Breast epithelium (tissue), 4 donors: Measurements from ENCODE around the gene KCTD16. TPM values are rescaled to one million over a fixed set of nuclear protein-coding genes. Genes with fewer than 3 reads are reported as not detected.

ENCODE experiments used
- DNase-seq, 2 donors: peaks; one replicate each; pipeline ENCODE4 v3.0.0-alpha.2; 2019; ENCODE audit warnings: low spot score in 2 of 2
- H3K27ac ChIP-seq, 2 donors: fragments of 200-600 bp; sonication (generic) in 1 of 2; one replicate each; pipeline ENCODE4 v1.5.1; 2016 to 2019; ENCODE audit warnings: mild to moderate bottlenecking in 1 of 2
- H3K27me3 ChIP-seq, 2 donors: fragments of 200-600 bp; sonication (generic) in 1 of 2; one replicate each; pipeline versions ENCODE4 v1.5.1 to v1.6.0; 2017 to 2019; ENCODE audit warnings: control low read depth in 1 of 2, mild to moderate bottlenecking in 1 of 2
- H3K36me3 ChIP-seq: fragments of 200-600 bp; one replicate; pipeline ENCODE4 v1.5.1; 2019
- H3K4me1 ChIP-seq, 2 donors: fragments of 200-600 bp; sonication (generic); one replicate each; pipeline ENCODE4 v1.5.1; 2016 to 2019; ENCODE audit warnings: control low read depth in 1 of 2
- H3K4me3 ChIP-seq, 3 donors: fragments of 200-600 bp; sonication (generic); 1 replicate in 2 of 3; 2 replicates in 1 of 3; pipeline ENCODE4 v1.5.1; 2016 to 2019; ENCODE audit warnings: mild to moderate bottlenecking in 3 of 3, moderate library complexity in 2 of 3
- H3K9me3 ChIP-seq, 2 donors: fragments of 200-600 bp; sonication (generic) in 1 of 2; one replicate each; pipeline ENCODE4 v1.5.1; 2016 to 2019; ENCODE audit warnings: control low read depth in 1 of 2
- CTCF ChIP-seq, 3 donors: fragments of 450-650 bp; IDR thresholded peaks; one replicate each; pipeline ENCODE4 v1.5.1; 2016 to 2017; ENCODE audit warnings: antibody characterized with exemption in 3 of 3, mild to moderate bottlenecking in 3 of 3, moderate library complexity in 3 of 3
- POLR2A ChIP-seq: fragments of 450-650 bp; IDR thresholded peaks from one replicate; pipeline ENCODE4 v1.6.1; 2016; ENCODE audit warnings: antibody characterized with exemption, mild to moderate bottlenecking, moderate library complexity
- POLR2AphosphoS5 ChIP-seq, 3 donors: sonication (generic); formaldehyde crosslinking; IDR thresholded peaks; one replicate each; pipeline ENCODE4 v1.6.1; 2017; ENCODE audit warnings: antibody characterized with exemption in 3 of 3
- intact Hi-C: fragments of 100-400 bp; cut with DNase I; formaldehyde crosslinking; loops from one replicate; pipeline ENCODE4 v1.15.1; 2023; ENCODE audit warnings: low total_unique reads
- total RNA-seq, 3 donors: library from RNA; depleted of rRNA; stranded (reverse); fragments of >200 nt; gene quantifications; one replicate each; pipeline ENCODE4 v1.1.0, GENCODE V29; 2016

KCTD16 gene
- total RNA-seq, 3 donors from 2014 or later = under 0.01 to 0.33 (median 0.32) TPM

- intact Hi-C loops = no loop called here
Measured at GRCh38 chr5:144134194-144134826, 36.4 kb upstream of the KCTD16 start.

GRCh38 chr5:144135113-144135762 lies 35.4 kb upstream of the KCTD16 start:
- TF ChIP-seq POLR2A = no peak
- no peak for TF ChIP-seq POLR2AphosphoS5 (IDR thresholded peaks at IDR 0.05)
- no peak for TF ChIP-seq CTCF (IDR thresholded peaks at IDR 0.05)
- intact Hi-C loops = no loop called here
- Histone ChIP-seq H3K9me3 (no peaks in the 10 kb centered on the region), H3K4me1 (no peaks in the 10 kb centered on the region), H3K27me3 (no peaks in the 10 kb centered on the region), H3K4me3 (no peak overlapping the region), H3K27ac (no peak overlapping the region), H3K36me3 (no peaks in the 10 kb centered on the region)
- no peak for DNase-seq

More at GRCh38 chr5:144134194-144134826, 36.4 kb upstream of the KCTD16 start:
- no peaks in the 10 kb centered on the region for H3K36me3 ChIP-seq
- H3K27me3 ChIP-seq = no peaks in the 10 kb centered on the region
- H3K27ac ChIP-seq = no peak overlapping the region
- TF ChIP-seq CTCF (IDR thresholded peaks at IDR 0.05) (no peak), POLR2A (no peak), POLR2AphosphoS5 (IDR thresholded peaks at IDR 0.05) (no peak)
- no peak overlapping the region for H3K4me3 ChIP-seq
- H3K9me3 ChIP-seq = no peaks in the 10 kb centered on the region
- no peak for DNase-seq
- no peaks in the 10 kb centered on the region for H3K4me1 ChIP-seq

DNA sequence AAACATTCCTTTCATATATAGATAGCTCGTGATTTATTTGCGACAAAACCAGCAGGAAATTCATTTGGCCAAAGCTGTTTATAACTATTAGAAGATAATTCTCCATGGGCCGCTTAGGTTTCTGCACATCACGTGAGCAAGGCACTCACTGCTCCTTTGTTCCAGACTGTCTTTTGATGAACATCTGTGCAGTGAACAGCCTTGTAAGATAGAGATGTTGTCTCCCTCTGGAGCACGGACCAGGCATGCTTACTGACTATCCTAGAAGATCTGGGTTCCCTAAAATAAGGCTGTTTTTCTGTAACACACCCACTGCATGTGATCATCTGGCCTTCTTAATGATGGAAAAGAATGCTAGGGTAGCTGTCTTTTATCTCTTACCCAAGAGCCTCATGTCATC lies 31.1 kb upstream of the KCTD16 start:
- no peak for DNase-seq
- intact Hi-C loops = no loop called here
- H3K4me1 ChIP-seq = no peaks in the 10 kb centered on the region
- H3K4me3 ChIP-seq = no peak overlapping the region
- H3K36me3 ChIP-seq = no peaks in the 10 kb centered on the region
- H3K9me3 ChIP-seq = no peaks in the 10 kb centered on the region
- no peaks in the 10 kb centered on the region for H3K27me3 ChIP-seq
- no peak overlapping the region for H3K27ac ChIP-seq
- TF ChIP-seq POLR2A (no peak), POLR2AphosphoS5 (IDR thresholded peaks at IDR 0.05) (no peak), CTCF (IDR thresholded peaks at IDR 0.05) (no peak)

- TF ChIP-seq CTCF (IDR thresholded peaks at IDR 0.05) (no peak), POLR2A (no peak), POLR2AphosphoS5 (IDR thresholded peaks at IDR 0.05) (no peak)
- no peaks in the 10 kb centered on the region for H3K9me3 ChIP-seq
- H3K27me3 ChIP-seq = no peaks in the 10 kb centered on the region
- no peaks in the 10 kb centered on the region for H3K36me3 ChIP-seq
- DNase-seq = no peak
- no peak overlapping the region for H3K27ac ChIP-seq
- H3K4me1 ChIP-seq = no peaks in the 10 kb centered on the region
- no peak overlapping the region for H3K4me3 ChIP-seq
- intact Hi-C loops = no loop called here
Measured at GRCh38 chr5:144141585-144141984, 29.1 kb upstream of the KCTD16 start.

GRCh38 chr5:144142139-144142823 lies 28.4 kb upstream of the KCTD16 start:
- no peaks in the 10 kb centered on the region for H3K27me3 ChIP-seq
- intact Hi-C loops = no loop called here
- H3K36me3 ChIP-seq = no peaks in the 10 kb centered on the region
- H3K4me3 ChIP-seq = no peak overlapping the region
- H3K4me1 ChIP-seq = no peaks in the 10 kb centered on the region
- H3K9me3 ChIP-seq = no peaks in the 10 kb centered on the region
- no peak for DNase-seq
- no peak overlapping the region for H3K27ac ChIP-seq
- no peak for TF ChIP-seq POLR2A
- TF ChIP-seq CTCF (IDR thresholded peaks at IDR 0.05) = peak in 2 of 3 donors; percentile 38 to 63
- no peak for TF ChIP-seq POLR2AphosphoS5 (IDR thresholded peaks at IDR 0.05)
